SH-SY5Y (cell line): ENCODE results near the gene POU2AF1.

Experiments used
- GATA2 ChIP-seq: IDR thresholded peaks from 2 replicates; pipeline ENCODE4 v1.6.1; 2011; ENCODE audit warnings: mild to moderate bottlenecking, low read depth, low read length
- GATA3 ChIP-seq: IDR thresholded peaks from 2 replicates; pipeline ENCODE4 v1.6.1; 2011; ENCODE audit warnings: low read depth, mild to moderate bottlenecking, low read length, moderate library complexity

GRCh38 chr11:111329306-111330204 lies 49.5 kb downstream of the POU2AF1 start:
- TF ChIP-seq GATA2: no peak
- TF ChIP-seq GATA3: no peak
